ENCODE results near the gene EYA4. TPM values are rescaled to one million over a fixed set of nuclear protein-coding genes. Genes with fewer than 3 reads are reported as not detected.

The EYA4 gene
- total and polyA plus RNA-seq, 2 donors (not counting 3 experiments of a cell fraction or from before 2014, with no cell fraction given): not detected

- Histone ChIP-seq H2AFZ (ENCODE audit: low read depth, low read length) (no peak overlapping the region), H3K9ac (replicated peaks; ENCODE audit: extremely low read depth, insufficient read depth, low read length) (no peak overlapping the region), H3K9me1 (replicated peaks; ENCODE audit: control insufficient read depth, extremely low read depth, insufficient read depth, low read length) (no peaks in the 10 kb centered on the region), H3K27me3 (ENCODE audit: control insufficient read depth in 2 of 2, insufficient read depth in 2 of 2, low read length in 2 of 2) (no peaks in the 10 kb centered on the region), H3K4me1 (ENCODE audit: control insufficient read depth, extremely low read depth, insufficient read depth, low read length) (no peaks in the 10 kb centered on the region), H3K36me3 (ENCODE audit: control insufficient read depth in 2 of 2, extremely low read depth in 1 of 2, insufficient read depth in 2 of 2, low read length in 2 of 2) (no peaks in the 10 kb centered on the region), H3K27ac (ENCODE audit: insufficient read depth, low read depth, low read length) (no peak overlapping the region), H3K9me3 (replicated peaks; ENCODE audit: control insufficient read depth, insufficient read depth, low read length) (no peaks in the 10 kb centered on the region), H3K4me2 (ENCODE audit: insufficient read depth, low read length) (no peak overlapping the region), H3K79me2 (ENCODE audit: control insufficient read depth, insufficient read depth, low read length) (no peaks in the 10 kb centered on the region), H3K4me3 (replicated peaks in 1 of 3; ENCODE audit: insufficient read depth in 1 of 3, low read depth in 1 of 3, low read length in 3 of 3) (no peak overlapping the region), H4K20me1 (replicated peaks; ENCODE audit: control insufficient read depth, extremely low read depth, insufficient read depth, low read length) (no peaks in the 10 kb centered on the region)
- no peak for DNase-seq (ENCODE audit: low read depth, low spot score)
- BruUV-seq (replicated peaks): no TSS peak
- intact Hi-C loops (cut with micrococcal nuclease): no loop called here
- no peak for TF ChIP-seq POLR2A (IDR thresholded peaks at IDR 0.05; ENCODE audit: low read depth, low read length)
- no peak for FAIRE-seq
- ChIA-PET POLR2A (no interaction called here), CTCF (interaction anchor here (0.8 kb wide), 1 partner anchor 81 kb away, joined by 3 read pairs; no protein-coding TSS in a partner anchor)
- dilution Hi-C loops (cut with MboI; ENCODE audit: extremely low pct_ligation_motif_present, low sequenced_read_pairs): no loop called here
Observed at GRCh38 chr6:133359256-133359655, 118.1 kb downstream of the EYA4 start.

- POLR2A ChIA-PET: no interaction called here
- no peak overlapping the region for H3K4me2 ChIP-seq (ENCODE audit: insufficient read depth, low read length)
- no peak for FAIRE-seq
Observed at GRCh38 chr6:133359760-133360159, 118.6 kb downstream of the EYA4 start.

More at GRCh38 chr6:133359760-133360159, 118.6 kb downstream of the EYA4 start:
- Histone ChIP-seq H3K9me1 (replicated peaks; ENCODE audit: control insufficient read depth, extremely low read depth, insufficient read depth, low read length) (no peaks in the 10 kb centered on the region), H3K27ac (ENCODE audit: insufficient read depth, low read depth, low read length) (no peak overlapping the region), H3K9me3 (replicated peaks; ENCODE audit: control insufficient read depth, insufficient read depth, low read length) (no peaks in the 10 kb centered on the region), H3K9ac (replicated peaks; ENCODE audit: extremely low read depth, insufficient read depth, low read length) (no peak overlapping the region), H2AFZ (ENCODE audit: low read depth, low read length) (no peak overlapping the region), H3K36me3 (ENCODE audit: control insufficient read depth in 2 of 2, extremely low read depth in 1 of 2, insufficient read depth in 2 of 2, low read length in 2 of 2) (no peaks in the 10 kb centered on the region), H3K4me3 (replicated peaks in 1 of 3; ENCODE audit: insufficient read depth in 1 of 3, low read depth in 1 of 3, low read length in 3 of 3) (no peak overlapping the region), H3K27me3 (ENCODE audit: control insufficient read depth in 2 of 2, insufficient read depth in 2 of 2, low read length in 2 of 2) (no peaks in the 10 kb centered on the region), H3K79me2 (ENCODE audit: control insufficient read depth, insufficient read depth, low read length) (no peaks in the 10 kb centered on the region), H3K4me1 (ENCODE audit: control insufficient read depth, extremely low read depth, insufficient read depth, low read length) (no peaks in the 10 kb centered on the region), H4K20me1 (replicated peaks; ENCODE audit: control insufficient read depth, extremely low read depth, insufficient read depth, low read length) (no peaks in the 10 kb centered on the region)
- dilution Hi-C loops (cut with MboI; ENCODE audit: extremely low pct_ligation_motif_present, low sequenced_read_pairs) (no loop called here), intact Hi-C loops (cut with micrococcal nuclease) (no loop called here)
- CTCF ChIA-PET: interaction anchor here (0.8 to 0.9 kb wide), 2 partner anchors 8 to 82 kb away, joined by 3 read pairs; no protein-coding TSS in a partner anchor
- BruUV-seq (replicated peaks): no TSS peak
- no peak for DNase-seq (ENCODE audit: low read depth, low spot score)
- TF ChIP-seq POLR2AphosphoS5 (IDR thresholded peaks at IDR 0.05; ENCODE audit: insufficient read depth, low read depth, low read length) (no peak), FOS (IDR thresholded peaks at IDR 0.05; ENCODE audit: borderline replicate concordance, insufficient read depth, low read length) (no peak), MAX (IDR thresholded peaks at IDR 0.05; ENCODE audit: insufficient read depth, insufficient read length) (no peak), CTCF (IDR thresholded peaks at IDR 0.05; ENCODE audit: extremely low read depth in 1 of 2, insufficient read depth in 1 of 2, low read depth in 1 of 2, low read length in 2 of 2) (no peak), EZH2 (IDR thresholded peaks at IDR 0.05; ENCODE audit: borderline replicate concordance, low read depth, low read length, severe bottlenecking) (no peak), POLR2A (IDR thresholded peaks at IDR 0.05; ENCODE audit: low read depth, low read length) (no peak), JUN (IDR thresholded peaks at IDR 0.05; ENCODE audit: borderline replicate concordance, insufficient read depth, insufficient read length, low read depth) (no peak), MYC (IDR thresholded peaks at IDR 0.05; ENCODE audit: low read depth, low read length) (no peak), GATA2 (IDR thresholded peaks at IDR 0.05; ENCODE audit: insufficient read depth, insufficient read length, low read depth, low read length) (no peak)
